Ramos (cell line): ENCODE results near the gene TMBIM1.

Experiments used
- in situ Hi-C: fragments of 300-500 bp; cut with MboI; formaldehyde crosslinking; loops from one replicate; pipeline ENCODE4 v1.14.3; 2022; ENCODE audit warnings: low sequenced_read_pairs; ENCODE audit not compliant: unreplicated experiment

Gene TMBIM1

DNA sequence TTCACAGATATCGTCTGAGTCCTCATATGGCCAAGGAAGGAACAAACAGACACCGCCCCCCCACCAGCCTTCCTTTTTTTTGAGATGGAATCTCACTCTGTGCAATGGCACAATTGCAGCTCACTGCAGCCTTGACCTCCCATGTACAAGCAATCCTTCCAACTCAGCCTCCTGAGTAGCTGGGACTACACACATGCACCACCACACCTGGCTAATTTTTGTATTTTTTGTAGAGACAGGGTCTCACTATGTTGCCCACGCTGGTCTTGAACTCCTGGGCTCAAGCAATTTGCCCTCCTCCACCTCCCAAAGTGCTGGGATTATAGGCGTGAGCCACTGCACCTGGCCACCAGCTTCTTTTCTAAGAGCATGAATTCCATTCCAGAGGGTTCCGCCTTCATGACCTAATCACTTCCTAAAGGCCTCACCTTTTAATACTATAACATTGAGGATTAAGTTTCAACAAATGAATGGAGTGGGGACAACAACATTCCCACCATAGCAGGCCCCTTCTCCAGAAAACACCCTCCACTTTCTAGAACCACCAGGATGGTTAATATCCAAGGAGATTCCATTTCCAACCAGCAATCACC lies 2.2 kb upstream of the TMBIM1 start:
- in situ Hi-C loops: loop anchor here (5.0 kb wide), 1 partner anchor 103 kb away; the partner anchor contains the start of gene CTDSP1

DNA sequence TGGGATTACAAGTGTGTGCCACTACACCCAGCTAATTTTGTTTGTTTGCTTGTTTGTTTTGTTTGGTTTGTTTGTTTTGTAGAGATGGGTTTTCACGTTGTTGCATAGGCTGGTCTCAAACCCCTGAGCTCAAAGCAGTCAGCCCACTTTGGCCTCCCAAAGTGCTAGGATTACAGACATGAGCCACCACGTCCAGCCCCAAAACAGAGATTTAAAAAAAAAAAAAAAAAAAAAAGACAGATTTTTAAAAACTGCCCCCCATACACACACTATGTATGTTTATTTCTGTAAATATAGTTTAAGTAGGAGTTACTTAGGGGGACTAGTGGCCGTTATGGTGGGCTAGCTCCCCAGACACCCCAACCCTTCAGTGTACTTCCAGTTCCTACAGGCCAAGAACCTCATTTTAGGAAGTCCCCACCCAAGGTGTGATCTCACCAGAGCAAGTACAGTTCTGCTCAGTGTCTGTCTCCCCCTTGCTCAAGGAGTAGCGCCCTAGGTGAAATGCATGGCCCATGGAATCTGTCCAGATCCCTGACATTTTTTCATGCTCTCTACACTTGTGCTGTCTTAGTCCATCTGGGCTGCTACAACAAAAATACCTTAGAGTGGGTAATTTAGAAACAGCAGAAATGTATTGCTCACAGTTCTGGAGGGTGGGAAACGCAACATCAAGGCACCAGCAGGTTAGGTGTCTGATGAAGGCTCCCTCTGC lies 1.6 kb upstream of the TMBIM1 start:
- in situ Hi-C loops: no loop called here

DNA sequence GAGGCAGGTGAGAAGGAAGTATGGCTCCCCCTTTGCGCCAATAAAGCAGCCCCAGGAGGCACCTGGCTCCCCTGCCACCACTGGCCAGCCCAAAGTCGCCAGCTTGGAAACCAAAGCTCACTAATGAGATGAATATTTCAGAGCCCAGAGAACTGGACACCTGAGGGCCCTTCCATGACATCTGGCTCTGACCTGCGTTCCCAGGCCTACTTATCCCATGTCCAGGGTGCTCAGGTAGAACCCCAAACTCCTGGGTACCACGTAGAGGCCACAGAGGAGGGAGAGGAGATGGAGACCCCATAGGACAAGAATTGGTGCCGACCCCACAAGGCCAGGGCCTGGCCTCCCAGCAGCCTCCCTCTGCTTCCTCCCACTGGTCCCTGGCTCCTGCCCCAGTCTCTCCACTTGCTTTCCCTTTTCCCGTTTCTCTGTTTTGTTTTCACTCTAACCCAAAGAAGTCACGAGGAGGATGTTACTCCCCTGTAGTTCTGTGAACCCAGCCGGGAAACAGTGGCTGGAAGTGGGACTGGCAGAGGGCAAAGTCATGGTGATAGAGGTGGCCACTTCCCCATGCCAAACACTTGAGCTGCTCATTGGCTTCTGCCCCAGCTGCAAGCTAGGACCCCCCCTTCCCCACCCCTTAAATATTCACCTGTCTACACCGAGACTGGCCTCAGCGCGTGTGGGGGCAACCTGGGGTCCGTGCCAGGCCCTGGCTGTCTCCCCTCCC lies 820 bp downstream of the TMBIM1 start:
- in situ Hi-C loops: no loop called here

DNA sequence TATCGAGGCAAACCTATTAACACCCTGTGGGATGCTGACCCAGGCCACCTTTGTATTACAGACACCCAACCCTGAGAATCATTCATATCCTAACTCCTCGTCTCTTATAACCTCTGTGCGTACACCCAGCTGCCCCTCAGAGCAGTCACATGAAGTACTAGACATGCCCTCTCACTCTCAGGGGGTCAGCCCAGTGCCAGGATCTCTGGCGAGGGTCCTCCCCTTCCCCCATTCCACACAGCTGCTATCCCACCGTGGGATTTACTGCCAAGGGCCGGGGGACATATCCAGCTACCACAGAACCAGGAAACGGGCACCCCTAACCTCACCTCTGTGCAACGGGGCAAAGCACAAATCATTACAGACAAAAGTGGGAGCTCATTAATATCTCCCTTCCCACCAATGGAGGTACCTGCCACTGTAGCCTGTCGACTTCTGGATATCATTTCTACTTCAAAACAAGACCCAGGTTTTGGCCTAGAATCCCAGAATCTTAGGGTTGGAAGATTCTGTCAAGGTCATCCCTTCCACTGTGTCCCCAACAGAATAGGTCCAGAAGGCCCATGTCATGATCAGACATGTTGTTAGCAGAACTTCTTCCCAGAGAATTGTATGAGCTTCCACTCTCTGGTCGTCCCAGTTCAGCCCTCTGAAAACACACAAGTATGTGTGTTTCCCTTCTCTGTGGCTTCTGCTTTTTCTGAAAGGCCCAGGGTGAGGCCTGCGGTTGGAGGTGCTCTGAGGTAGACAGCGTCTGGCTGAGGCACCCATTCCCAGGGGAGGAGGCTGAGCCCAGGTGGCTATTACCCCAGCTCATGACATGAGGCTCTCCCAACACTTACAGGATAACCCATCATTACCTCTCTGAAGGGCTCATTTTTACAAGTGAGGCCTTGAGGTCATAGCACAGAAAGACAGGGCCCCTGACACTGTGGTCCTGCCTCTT lies 1.7 kb downstream of the TMBIM1 start:
- in situ Hi-C loops: no loop called here

DNA sequence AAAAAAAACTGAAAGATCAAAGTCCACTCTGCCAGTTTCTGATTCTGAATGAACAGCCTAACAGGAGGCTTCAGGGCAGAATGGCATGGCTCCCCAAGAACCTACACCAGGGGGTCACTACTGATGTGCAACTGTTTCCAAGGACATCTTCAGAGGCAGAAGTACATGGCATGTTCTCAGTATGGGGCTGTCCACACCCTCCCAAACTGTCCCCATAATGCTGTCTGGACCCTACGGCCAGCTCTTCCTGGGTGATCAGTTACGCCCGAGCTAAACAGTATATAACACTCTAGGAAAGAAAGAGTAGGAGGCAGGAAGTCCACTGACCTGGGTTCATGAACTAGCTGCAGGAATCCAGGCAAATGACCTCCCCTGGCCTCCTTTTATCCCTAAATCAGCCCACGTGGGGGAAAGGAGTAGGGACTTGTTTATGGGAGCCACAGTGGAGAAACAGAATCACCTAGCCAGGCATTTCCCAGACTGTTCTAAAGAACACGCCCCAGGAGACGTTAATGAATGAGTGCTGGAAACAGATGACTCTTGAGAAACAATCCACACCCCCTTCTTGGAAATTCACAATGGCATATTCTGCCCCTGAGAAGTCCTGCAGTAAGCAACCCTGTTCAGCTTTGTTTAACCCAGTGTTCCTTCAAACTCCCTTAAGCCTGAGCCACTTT lies 2.5 kb downstream of the TMBIM1 start:
- in situ Hi-C loops: no loop called here

DNA sequence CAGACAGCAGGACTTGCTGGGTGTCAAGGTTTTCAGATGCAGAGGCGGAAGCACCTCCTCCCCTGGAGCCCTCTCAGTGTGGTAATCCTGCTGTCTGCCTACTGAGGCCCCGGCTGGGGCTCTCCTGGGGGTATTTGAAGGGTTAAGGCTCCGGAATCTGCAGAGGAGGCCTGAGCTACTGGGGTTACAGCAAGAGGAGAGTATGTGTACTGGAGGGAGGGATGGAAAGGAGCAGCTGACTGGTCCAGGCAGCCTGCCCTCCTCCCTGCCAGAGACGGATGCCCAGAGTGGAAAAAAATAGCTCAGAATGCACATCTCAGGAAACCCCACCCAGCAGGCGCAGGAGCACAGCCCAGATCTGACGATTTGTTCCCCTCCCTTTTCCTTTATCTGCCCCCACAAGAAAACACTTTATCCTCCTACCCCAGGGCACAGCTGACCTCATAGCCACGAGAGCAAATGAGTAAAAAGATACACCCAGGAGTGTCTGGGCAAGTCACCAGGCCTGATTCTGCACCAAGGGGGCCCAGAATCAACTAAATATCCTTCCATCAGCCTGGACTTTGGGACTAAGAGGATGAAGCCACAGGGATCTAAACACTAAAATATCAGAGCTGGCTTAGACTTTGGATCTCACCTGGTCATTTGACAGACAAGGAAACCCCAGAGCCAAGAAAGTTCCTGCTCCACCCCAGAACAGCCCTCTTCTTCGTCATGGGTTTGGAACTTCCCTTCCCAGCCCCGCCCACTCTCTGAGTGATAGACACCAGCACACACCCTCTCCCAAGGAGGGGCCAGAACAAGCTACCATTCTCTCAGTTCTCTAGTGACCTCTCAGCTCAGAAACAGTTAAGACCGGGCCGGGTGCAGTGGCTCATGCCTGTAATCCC lies 5.5 kb downstream of the TMBIM1 start:
- in situ Hi-C loops: no loop called here

DNA sequence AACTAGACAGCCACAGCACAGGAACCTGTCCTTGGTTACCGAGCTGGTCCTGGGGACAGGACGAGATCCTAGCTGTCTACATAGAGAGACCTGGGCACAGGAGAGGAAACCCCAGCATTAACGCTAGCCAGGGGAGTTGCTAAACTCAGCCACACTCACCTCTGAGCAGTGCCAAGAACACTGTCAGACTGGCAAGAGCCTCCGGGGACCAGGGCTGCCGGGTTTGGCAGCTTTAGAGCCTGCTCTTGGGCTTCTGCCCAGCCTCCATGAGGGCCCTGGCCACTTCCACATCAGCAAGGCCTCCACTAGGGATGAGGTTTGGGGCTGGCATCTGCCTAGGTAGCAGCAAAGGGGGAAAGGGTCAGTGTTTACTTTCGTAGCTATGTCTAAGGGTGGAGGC lies 6.7 kb downstream of the TMBIM1 start:
- in situ Hi-C loops: no loop called here

DNA sequence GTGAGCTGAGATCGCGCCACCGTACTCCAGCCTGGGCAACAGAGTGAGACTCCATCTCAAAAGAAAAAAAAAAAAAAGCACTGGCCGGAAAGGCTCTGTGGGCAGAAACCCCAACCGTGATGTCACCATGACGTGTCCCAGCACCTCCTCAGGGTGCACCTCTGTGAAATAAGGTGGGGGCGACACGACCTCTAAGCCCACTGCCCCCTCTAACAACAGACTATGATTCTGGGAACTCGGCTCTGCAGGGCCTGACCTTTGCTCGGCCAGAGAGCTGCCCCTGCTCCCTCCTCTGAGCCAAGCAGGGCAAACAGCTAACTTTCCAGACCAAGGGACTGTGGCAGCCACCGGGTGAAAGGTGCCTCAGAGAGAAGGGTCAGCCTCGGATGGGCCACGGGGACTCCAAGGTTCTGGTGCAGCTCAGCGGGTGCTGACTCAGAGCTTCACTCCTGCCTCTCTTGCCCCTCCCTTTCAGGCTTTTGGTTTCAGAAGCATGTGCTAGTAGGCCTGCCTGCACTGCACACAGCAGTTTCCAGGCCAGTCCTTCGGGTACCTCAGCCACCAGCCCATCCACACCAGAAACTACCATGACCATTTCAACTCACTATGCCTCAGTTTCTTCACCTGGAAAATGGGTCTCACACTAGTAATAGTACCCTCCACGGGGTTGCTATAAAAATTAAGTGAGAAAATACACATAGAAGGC lies 8.0 kb downstream of the TMBIM1 start:
- in situ Hi-C loops: no loop called here

DNA sequence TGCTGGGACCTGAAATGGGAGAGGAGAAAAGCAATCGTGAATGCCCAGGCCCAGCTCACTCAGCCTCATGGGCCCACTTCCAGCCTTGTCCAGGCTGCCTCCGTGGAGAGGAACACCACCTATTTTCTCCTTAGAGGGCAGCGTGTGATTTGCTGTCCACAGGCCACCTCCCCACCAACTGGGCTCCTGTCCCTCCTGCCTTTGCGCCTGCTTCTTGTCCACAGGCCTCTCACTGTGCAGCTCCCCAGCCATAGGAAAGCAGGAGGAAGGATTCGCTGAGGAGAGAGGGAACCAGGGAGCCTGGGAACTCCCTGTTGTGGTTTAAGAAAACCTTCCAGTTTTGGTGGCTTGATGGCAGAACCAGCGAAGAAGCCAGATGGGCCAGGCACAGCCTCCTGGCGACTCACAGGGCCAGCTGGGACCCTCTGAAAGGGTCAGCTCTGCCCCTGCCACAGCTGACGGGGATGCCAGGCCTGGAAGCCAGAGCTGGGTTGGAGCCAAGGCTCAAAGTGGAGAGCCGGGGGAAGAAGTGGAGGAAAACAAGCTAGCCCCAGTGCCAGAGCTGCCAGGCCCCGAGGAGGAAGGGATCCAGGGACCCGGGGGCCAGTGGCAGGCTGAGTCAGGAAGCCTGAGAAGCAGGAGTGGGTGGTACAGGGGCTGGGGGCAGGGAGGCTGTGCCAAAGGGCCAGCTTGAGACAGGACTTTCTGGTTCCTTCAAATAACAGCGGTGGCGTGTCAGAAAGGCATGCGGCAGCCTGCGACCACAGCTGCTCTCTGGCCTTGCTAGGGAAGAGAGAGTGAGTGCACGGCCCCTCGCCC lies 9.9 kb downstream of the TMBIM1 start:
- in situ Hi-C loops: no loop called here

DNA sequence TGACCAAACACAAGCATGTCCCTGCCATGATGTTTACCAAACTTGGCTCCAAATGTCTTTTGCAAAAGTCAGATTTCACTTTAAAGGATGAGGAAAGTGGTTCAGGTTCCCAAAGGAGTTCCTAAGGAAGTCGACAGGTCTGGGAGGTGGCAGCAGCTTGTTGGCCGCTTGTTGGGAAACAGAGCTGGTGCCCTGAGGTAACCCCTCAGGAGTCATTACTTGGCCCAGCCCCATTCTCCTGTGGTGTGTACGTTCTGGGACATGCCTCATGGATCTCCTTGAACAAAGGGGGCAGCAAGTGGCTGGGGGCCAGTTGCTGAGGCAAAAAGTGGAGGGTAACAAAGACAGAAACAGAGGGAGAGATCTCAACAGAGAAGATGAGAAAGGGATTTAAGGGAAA lies 10.9 kb downstream of the TMBIM1 start:
- in situ Hi-C loops: no loop called here

DNA sequence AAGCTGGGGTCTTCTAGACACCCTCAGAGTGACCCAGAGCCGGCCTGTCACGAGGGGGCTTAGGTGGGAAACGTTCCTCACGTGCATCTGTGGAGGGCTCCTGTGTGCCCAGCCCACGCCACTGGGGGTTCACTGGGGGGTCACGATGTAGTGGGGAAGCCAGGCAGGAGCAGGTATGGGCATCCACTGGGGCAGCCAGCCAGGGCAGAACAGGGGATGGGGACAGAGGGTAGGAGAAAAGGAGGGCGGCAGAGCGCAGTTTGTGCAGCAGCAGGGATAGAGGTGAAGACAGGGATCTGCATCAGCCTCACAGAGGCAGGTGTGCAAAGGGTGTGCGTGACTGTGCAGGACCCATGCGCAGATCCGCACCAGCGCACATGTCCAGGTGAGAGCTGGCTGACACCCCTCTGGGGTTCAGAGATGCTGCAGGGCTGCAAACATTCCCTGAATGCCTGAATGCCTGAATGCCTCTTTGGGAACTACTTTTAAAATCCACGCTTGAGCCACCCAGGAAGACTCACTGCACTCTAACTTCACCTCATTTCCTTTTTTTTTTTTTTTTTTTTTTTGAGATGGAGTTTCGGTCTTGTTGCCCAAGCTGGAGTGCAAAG lies 11.9 kb downstream of the TMBIM1 start:
- in situ Hi-C loops: no loop called here

DNA sequence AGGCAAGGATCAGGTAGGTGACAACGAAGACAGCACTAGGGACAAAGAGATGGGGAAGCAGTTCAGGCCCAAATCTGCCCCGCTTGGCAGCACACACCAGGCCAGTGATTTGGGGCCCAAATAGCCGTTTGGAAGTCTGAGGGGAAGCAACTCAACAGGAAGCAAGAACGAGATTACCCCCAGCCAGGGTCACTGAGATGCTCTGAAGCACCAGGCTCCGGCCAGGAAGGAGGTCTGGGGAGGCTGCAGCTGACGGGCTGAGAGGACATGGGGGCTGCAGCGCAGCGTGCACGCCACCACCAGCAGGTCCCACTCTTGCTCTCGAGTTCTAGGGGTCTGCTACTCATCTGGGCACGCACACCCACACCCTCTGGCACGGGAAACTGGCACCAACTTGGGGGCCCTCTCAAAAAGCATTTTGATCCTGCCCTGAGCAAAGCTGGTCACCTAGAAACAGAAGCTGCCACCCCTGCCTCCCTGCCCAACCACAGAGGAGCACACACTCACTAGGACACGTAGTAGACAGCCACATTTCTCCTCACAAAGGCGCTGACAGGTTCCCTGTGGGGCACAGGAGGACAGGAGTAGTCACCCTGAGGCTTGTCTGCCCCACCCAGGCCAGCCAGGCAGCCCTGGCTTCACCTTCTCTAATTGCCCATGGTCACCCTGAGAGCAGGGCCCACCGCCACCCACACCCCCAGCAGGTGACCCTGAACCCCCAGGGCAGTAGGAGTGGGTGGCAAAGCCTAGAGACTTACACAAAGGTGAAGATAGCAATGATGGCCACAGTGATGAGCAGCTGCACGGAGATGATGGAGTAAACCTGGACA lies 13.6 kb downstream of the TMBIM1 start:
- in situ Hi-C loops: no loop called here

DNA sequence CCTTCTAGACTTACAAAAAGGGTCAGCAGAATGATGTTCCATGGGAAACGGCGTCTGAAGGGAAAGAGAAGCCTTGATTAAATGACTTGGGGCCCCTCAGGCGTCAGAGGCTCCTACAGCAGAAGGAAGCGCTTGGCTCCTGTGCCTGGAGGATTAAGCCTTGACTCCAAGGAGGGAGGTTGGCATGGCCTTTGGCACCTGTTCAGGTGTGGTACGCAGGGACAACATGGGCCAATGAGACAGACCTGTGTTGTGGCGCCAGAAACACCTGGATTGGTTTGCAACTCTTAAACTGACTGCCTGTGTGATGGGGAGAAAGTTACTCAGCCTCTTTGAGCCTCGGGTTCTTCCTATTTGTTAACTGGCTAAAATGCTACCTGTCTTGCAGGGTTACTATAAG lies 14.4 kb downstream of the TMBIM1 start:
- in situ Hi-C loops: no loop called here

DNA sequence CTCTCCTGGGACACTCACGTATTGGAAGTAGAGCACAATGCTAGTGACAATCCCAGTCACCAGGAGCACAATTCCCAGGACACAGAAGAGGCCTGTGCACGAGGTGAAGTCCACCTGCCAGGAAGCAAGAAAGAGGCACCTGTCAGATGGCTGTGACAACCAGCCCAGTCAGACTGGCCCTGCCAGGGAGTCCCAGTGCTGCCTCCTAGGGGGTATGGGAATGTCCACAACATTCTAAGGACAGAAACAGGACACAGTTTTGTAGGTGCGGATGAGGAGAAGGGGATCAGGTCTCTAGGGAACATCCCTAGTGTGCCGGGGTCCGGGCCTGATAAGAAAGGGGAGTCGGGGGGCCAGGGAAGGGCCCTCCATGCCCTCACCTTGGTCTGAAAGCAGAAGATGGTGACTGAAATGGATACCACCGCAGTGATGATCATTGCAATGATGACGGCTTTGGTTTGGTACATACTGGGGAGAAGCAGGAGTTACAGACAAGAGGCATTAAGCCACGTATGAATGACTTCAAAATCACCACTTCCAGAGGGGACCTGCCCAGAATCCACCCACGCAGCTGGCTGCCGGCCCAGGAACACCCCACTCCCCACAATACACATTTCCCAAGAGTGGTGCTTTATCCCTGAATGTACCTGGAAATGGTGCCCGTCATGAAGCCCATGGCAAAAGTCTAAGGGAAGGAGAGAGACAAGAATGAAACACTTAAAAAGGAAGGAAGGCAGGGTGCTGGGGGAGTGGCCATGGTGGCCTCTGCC lies 15.1 kb downstream of the TMBIM1 start:
- in situ Hi-C loops: no loop called here

DNA sequence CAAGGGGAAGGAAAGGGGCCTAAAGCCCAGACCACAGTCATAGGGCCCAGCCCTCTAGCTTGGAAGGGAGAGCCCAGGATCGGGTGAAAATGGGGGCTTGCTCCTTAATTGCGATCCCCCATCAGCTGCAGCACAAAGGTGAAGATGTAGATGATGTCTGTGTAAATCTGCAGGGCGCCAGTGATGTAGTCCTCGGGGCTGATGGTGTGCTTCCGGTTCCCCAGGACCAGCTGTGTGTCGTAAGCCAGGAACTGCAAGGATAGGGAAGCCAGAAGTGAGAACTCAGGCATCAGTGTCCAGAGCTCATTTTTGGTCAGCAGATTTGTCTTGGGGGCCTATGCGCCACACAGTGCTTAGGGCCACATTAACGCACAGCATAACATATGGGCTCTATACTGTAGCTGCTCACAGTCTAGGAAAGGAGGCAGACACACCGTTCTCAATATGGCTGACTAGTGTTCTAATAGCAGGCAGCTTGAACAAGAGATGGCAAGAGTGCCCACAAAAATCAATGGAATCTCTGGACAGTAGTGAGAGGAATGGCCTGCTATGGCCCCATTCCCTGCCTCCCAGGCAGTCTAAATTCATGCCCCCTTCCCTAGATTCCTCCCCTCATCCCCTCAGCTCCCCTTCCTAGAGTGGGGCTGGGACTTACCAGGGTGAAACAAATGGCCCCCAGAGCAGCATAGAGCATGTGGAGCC lies 16.8 kb downstream of the TMBIM1 start:
- in situ Hi-C loops: no loop called here
